ENCODE measurements around the gene TRIP13. TPM values are rescaled to one million over a fixed set of nuclear protein-coding genes. Genes with fewer than 3 reads are reported as not detected.
A peak's percentile ranks its signal among the peaks of the same experiment; 100 is the strongest.
"Not testable (repeated sequence)": the region's sequence is repeated elsewhere in the genome, so short reads cannot be mapped to it uniquely, and the experiment has no call there.

The TRIP13 gene
- total RNA-seq, 1 donor from 2014 or later: 0.89 TPM

DNA sequence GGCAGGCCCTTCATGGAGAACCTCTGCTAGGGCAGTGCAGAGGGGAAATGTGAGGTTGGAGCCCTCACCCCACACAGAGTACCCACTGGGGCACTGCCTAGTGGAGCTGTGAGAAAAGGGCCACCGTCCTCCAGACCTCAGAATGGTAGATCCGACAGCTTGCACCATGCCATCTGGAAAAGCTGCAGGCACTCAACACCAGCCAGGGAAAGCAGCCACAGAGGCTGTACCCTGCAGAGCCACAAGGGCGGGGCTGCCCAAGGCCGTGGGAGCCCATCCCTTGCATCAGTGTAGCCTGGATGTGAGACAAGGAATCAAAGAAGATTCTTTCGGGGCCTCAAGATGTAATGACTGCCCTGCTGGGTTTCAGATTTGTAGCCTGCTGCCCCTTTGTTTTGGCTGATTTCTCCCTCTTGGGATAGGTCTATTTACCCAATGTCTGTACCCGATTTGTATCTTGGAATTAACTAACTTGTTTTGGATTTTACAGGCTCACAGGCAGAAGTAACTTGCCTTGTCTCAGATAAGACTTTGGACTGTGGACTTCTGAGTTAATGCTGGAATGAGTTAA, 25.3 kb upstream of the TRIP13 start:
- no peak for ATAC-seq
- DNase-seq (ENCODE audit: low spot score): no peak
- intact Hi-C loops (cut with DNase I): no loop called here

DNA sequence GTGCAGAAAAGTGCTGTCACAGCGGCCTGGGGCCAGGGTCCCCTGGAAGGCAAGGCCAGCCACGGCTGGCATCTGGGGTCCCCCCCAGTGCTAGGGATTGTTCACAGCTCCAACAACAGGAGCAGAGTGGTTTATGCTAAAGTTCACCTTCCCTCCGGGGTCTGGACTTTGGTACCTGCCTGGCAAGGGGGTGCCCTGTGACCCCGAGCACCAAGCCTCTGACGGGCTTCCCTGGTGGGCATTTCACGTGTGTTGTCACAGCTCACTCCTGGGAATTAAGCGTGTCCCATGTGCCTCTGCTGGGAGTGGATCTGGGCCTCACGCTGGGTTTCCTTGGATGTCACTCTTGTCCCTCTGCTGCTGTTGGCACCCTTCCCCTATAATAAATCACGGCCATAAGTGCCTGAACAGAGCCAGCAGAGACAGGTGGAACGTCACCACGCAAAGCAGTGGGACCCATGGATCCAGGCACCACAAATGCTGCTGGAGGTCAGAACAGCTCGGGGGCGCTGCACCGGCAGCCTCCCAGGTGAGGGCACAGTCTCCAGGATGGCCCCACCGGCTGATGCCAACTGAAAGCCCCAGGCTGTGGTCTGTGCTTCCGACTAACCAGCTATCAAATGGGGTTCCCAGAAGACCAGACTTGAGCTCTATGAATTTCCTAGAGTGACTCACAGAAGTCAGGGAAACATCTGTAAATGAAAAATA, 24.1 kb upstream of the TRIP13 start:
- ATAC-seq: no peak
- intact Hi-C loops (cut with DNase I): no loop called here
- no peak for DNase-seq (ENCODE audit: low spot score)

DNA sequence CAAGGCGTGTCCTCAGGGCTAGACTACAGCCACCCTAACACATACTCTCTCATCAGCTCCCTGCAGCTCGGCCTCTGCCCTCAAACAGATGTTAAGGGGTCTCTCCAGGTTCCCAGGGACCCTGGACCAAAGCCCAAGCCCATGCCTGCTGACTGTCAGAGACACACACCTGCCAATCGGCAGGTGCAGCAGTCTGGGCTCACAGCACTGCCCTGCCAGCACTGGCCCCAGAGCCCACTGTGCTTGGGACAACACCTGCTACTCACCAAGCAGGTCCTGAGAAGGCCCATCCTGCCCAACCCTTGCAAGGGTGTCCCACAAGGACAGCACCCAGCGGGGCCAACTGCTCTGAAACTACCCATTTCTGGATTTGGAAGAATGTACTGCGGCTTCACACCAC, 21.7 kb upstream of the TRIP13 start:
- intact Hi-C loops (cut with DNase I): no loop called here
- DNase-seq (ENCODE audit: low spot score) (no peak), ATAC-seq (no peak)

DNA sequence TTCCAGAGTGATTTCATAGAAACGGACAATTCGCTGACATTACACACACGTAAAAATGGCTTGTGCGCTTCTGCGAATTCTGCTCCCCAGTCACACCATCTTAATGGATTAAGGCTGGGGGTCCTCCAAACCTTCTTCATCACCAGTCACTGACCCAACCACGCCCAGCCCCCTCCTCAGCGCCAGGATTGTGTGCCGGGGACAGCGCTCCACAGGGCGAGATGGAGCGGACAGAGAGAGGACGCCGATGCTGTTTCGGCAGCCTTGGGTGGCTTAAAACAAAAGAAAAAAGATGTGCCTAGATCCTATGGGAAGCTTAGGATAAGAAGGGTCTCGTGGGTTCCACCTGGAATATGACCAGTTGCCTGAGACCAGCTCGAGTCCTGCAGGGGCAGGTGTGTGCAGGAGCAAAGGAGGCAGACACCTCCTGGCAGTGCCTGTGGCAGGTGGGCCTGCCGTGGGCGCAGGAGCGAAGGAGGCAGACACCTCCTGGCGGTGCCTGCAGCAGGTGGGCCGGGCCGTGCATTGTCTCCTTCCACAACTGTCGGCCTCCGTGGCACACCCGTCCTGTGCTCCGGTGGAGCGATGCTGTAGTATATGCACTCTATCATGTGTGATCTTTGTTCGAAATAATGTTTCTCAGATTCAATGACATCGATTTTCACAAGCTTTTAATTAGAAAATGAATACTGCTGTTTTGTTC, 20.9 kb upstream of the TRIP13 start:
- intact Hi-C loops (cut with DNase I): no loop called here
- ATAC-seq (no peak), DNase-seq (ENCODE audit: low spot score) (no peak)

DNA sequence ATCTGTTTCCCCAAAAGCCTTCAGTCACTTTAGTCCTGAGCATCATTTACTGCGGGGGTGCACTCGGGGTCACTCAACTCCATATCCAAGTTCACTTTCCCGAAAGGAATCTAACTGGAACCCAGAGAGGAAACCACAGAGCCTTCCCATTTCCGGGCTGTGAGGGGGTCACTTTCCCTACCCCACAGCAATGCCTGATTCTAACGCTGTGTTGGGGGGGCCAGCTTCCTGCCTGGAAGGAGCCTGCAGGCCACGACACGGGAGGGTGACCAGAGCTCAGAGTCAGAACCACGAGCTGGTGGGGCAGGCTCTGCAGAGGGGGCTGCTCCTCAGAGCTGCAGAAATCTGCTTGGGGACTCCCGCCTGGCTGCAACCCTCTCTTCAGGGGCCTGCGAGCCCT, 20.4 kb upstream of the TRIP13 start:
- intact Hi-C loops (cut with DNase I): no loop called here
- DNase-seq (ENCODE audit: low spot score) (no peak), ATAC-seq (no peak)

DNA sequence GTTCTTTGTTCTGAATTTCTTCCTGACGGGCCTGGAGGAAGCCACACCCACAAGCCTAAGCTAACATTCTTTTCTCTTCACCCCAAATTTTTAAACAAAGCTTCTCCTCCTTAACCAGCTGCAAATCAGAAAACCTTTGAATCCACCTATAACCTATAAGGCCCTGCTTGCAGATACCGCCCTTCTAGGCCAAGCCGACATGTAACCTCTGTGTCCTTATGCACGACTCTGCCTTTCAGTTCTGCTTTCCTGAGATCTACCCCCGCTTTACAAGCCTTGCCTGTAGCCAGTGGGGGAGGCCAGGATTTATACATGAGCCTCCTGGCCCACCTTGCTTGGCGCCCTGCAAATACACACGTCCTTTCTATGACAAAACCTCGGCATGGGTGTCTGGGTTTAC, 19.4 kb upstream of the TRIP13 start:
- DNase-seq (ENCODE audit: low spot score) (no peak), ATAC-seq (no peak)
- intact Hi-C loops (cut with DNase I): no loop called here

DNA sequence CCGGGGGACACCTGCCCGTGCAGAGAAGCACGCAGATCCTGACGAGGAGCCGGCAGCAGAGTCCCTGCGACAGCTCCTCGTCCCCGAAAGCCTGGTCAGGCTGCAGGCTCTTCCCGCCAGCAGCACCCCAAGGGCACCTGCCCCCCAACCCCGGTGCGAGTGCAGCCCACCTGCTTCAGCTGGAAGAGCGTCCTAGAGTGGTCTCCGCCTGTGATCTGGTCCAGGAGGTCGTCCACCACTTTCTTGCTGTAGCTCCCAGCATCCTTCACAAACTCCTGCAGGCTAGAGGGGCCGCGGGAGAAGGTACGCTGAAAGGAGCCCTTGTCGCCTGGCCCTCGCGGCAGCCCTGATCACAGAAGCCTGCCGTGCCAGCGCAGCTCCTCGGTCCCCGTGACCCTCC, 16.8 kb upstream of the TRIP13 start:
- ATAC-seq (no peak), DNase-seq (ENCODE audit: low spot score) (no peak)
- intact Hi-C loops (cut with DNase I): no loop called here

DNA sequence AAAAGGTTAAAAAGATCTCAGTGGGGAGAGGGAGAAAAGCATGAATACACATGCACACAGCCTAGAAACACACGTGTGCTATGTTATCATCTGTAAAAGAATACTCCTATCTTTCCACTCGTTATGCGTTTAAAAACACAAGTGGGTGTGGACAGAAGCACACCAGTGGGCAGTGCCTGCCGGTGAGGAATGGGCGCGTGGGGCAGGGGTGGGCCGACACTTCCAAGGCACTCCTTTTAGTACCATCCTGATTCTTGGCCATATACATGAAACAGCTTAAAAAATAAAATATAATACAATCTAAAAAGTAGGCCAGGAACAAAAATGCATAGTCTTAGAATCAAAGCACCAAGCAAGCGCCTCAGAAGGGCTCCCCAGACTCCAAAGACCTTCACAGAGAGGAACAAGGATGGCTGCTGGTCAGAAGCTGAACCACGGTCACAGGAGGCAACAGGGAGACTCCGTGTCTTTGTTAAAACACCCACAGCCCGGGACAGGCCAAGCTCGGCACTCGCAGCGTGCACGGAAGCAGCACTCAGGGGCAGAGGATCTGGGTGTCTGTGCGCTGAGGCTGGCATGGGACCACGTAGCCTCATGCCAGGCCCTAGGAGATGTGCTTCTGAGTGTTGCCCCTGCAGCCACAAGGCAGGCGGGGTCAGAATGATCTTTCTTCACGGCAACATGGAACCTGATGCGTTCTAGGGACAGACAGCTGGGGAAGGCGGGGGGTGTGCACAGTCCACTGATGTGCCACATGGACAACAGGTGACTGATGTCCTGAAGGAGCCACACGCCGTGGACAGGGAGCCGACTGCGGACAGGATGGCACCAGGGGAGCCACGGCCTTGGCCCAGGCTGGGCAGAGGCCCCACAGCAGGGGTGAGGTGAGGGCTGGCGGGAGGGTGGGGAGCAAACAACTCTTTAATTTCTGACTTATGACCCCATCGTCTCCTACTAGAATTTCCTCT, 16.0 kb upstream of the TRIP13 start:
- DNase-seq (ENCODE audit: low spot score): no peak
- intact Hi-C loops (cut with DNase I): no loop called here

DNA sequence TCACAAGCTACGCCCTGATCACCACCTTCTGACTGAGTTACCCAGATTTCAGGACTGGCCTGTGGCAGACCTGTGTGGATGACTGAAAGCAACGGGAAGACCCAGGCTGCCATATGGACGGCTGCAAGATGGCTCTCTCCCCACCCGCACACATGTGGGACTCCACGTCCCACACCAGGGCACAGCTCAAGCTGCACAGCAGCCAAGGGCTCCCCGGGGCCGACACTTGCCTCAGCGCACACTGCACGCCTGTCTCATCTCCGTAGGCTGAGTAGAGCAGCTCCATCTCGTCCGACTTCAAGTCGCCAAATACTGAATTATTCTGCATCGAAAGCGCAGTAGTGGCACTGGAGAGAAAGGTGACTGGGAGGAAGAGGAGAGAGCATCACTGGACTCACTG, 14.6 kb upstream of the TRIP13 start:
- intact Hi-C loops (cut with DNase I): no loop called here
- no peak for ATAC-seq
- no peak for DNase-seq (ENCODE audit: low spot score)

More for the DNA sequence above, 16.0 kb upstream of the TRIP13 start:
- no peak for ATAC-seq

DNA sequence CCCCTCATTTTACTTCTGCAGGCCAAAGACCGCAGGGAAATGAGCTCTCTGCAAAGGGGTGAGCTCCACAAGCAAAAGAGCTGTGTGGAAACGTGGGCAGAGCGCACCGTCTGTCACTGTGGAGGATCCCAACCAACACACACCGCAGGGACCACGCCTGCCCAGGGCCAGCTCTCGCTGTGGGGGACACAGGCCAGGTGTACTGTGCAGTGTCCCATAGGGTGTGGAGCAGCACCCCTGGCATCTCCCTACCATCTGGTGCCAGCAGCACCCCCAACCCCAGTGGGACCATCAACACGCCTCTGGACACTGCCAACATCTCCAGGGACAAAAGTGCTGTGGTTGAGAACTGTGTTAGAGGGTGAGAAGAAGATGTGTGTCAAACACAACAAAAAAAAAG, 14.0 kb upstream of the TRIP13 start:
- intact Hi-C loops (cut with DNase I); DNase-seq (ENCODE audit: low spot score): not testable (repeated sequence)
- ATAC-seq: peak; percentile 20

DNA sequence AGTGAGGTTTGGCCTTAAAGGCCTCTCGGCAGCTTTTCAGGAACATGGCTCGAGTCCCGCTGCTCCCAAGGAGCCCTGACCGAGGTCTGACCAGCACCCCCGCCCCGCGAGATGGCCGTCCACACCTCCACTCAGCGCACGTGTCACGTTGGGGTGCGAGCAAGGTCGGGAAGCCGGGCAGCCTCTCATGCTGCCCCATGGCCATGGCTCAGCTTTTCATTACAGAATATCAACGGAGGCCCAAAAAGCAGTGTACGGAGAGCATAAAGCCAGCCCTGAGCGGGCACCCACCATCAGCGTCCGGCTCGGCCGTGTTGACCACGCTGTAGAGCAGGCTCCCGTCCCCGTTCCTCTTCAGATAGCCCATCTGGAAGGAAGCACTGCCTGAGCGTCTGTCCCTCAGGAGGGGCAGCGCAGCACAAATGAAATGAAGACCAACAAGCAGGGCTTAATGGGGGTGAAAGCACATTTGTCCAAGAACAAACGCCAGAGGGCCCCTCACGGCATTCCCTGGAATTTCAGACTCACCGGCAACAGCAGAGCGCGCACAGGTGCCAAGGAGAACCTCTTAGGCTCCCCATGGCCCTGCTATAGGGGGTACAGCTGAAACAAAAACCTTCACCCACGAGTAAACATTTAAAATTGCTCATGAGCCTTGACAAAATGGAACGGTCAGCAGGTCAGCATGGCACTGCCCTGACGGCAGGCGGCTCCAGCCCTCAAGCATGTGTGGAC, 11.7 kb upstream of the TRIP13 start:
- ATAC-seq (no peak), DNase-seq (ENCODE audit: low spot score) (no peak)
- intact Hi-C loops (cut with DNase I): no loop called here

DNA sequence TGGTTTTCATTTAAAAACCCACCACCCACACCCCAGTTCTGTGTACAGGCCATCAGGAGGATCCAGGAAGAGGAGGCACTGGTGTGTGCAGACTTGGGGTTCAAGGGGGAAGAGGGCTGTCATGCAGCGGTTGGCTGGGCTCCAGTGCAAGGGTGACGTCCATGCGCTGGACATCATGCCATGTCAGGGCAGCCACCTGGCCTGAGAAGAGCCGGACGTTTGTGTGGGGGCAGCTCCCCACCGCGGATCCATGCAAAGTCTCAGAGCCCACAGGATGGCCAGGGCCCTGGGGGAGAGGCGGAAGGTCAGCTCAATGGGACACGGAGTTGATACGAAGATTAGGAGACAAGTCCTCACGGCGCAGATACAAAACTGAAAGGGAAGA, 11.1 kb upstream of the TRIP13 start:
- no peak for ATAC-seq
- intact Hi-C loops (cut with DNase I): no loop called here
- DNase-seq (ENCODE audit: low spot score): no peak

DNA sequence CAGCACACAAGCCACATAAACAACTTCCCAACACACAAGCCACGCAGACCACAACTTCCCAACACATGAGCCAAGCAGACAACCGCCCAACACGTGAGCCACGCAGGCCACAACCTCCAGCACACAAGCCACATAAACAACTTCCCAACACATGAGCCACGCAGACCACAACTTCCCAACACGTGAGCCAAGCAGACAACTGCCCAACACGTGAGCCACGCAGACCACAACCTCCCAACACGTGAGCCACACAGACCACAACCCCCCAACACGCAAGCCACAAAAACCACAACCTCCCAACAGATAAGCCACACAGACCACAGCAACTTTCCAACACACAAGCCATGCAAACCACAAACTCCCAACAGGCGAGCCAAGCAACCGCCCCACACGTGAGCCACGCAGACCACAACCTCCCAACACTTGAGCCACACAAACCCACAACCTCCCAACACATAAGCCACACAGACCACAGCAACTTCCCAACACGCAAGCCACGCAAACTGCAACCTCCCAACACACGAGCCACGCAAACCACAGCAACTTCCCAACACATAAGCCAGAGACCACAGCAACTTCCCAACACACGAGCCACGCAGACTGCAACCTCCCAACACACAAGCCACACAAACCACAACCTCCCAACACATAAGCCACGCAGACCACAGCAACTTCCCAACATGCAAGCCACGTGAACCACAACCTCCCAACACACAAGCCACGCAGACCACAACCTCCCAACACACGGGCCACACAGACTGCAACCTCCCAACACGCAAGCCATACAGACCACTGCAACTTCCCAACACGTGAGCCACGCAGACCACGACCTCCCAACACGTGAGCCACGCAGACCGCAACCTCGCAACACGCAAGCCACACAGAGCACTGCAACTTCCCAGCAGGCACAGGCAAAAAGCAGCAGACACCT, 10.2 kb upstream of the TRIP13 start:
- DNase-seq (ENCODE audit: low spot score) (no peak), ATAC-seq (no peak)
- intact Hi-C loops (cut with DNase I): no loop called here

DNA sequence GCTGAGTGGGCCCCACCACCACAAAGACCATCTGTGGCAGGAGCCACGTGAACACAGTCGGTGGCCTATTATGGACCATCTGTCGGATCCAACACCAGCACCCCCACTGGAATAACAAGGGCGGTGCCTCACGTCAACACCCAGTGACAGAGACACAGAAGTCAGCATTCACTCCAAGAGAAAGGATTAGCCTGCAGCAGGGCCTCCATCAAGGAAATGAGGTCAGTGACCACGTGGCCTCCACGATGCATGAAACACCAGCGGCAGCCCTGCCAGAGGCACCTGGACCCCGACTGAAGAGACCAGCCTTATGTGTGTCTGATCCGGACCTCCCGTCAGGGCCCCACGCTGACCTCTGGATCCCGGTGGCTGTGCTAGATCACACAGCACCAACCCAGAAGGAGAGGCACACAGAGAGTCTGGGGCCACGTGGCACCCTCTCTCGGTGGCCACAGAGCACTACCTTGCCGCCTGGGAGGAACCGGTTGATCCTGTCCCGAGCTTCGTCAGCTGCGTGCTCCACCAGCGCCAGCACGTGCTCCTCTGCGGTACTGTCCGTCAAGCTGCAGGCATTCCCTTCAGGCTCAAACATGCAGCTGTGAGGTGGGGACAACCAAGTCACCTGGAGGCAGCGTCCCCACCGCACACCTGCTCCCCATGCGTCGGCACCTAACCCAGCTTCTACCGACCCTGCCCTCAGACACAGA, 9.1 kb upstream of the TRIP13 start:
- intact Hi-C loops (cut with DNase I): no loop called here
- no peak for DNase-seq (ENCODE audit: low spot score)

DNA sequence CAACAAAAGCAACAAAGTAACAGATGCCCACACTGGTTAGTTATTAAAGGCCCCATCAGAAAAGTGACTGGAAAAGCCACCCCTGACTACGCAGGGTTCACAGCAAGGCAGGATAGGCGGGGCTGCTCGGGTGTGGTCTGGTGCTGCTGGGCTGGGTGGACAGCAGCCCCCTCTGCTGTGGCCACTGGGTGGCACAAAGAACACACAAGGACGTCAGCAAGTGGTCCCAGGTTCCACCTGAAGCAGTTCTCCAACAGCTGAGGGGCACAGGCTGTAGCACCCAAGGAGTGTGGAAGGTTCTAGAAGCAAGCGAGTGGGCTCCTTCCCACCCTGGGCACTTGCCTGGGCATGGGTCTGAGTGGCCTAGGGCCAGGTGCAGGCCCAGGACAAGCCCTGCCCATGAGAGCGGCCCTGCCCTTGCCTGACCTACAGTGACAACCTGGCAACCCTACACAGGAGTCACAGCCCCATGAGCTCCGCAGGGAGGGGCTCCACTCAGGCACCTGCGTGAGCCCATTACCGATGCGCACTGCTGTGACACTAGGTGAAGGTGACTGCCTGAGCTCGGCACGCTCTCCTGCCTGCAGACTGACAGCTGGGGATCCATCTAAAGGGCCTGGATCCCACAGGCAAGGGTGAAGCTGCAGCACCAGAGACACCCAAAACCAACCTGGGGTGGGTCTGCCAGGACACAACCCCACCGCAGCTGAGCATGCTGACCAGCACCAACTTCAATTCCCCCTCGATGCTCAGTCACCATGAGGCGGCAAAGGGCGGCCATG, 8.1 kb upstream of the TRIP13 start:
- ATAC-seq: no peak
- DNase-seq (ENCODE audit: low spot score): no peak
- intact Hi-C loops (cut with DNase I): no loop called here

More for the DNA sequence above, 9.1 kb upstream of the TRIP13 start:
- ATAC-seq: no peak

DNA sequence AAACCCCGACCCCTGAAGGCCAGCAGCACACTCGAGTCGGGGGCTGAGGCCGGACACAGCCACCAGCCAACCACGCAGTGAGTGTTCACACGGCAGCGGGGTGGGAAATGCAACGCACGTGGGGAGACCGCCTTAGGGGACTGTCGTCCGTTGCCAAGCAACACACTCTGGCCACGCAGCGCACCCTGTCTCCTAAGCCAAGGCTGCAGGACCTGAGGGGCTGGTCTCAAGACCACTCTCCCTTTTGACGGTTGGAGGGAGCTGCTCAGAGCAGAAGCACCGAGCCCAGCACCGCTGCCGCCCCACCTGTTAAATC, 7.6 kb upstream of the TRIP13 start:
- no peak for DNase-seq (ENCODE audit: low spot score)
- ATAC-seq: no peak

DNA sequence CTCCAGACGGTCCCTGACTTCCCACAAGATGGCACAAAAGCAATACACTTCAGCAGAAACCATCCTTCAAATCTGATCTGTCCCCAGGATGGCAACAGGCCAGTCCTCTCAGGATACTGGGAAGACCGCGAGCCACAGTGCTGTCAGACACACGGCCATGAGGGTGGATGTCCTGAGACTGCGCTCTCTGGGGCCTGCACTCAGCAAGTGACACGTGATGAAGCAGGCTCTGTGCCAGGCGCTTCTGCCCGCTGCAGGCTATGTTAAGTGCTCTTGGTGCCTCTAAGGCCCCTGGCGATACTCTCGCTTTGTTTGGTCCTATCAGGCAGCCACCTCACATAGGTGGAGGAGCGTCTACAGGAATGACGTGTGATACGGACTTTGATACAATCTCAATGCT, 7.2 kb upstream of the TRIP13 start:
- ATAC-seq: no peak
- no peak for DNase-seq (ENCODE audit: low spot score)
- intact Hi-C loops (cut with DNase I): no loop called here

More for the DNA sequence above, 7.6 kb upstream of the TRIP13 start:
- intact Hi-C loops (cut with DNase I): no loop called here

All from sciatic nerve (tissue), 2 donors.